Activated naive CD8-positive, alpha-beta T cell treated with anti-CD3 and anti-CD28 coated beads, Interleukin-2, amount 50 U/mL, for 16 hours (primary cell): ENCODE results near the gene IQCH.

Experiments
- DNase-seq: peaks from one replicate; pipeline ENCODE4 v3.0.0-alpha.2; 2020; ENCODE audit warnings: low read depth, low spot score

The IQCH gene

GRCh38 chr15:67501177-67501835 is 246.7 kb downstream of the IQCH start:
- DNase-seq, result no peak

DNA sequence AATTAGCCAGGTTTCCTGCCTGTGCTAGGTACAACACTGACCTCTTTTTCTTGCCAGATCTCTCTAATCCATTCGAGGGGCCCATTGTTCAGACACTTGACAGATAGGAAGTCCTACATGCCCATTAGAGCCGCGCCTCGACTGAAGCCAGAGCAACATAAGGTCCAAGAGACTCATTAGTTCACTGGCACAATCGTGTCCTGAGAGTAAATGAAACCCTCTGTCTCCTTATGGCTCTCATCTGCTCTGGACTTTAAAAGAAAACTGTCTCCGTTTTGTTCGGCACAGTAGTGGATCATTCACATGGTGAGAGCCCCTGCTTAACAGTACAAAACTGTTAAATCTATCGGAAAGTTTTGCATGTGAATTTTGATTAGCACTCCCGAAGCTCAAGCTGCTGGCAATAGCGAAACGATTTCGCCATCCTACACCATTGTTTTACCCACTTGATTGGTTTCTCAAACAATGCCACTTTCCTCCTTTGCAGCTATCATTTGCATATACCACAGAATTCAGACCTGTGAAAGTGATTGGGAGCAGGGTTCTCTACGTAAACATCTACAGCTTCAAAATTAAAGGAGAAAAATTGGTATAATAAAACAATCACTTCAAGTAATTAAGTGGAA is 247.4 kb downstream of the IQCH start:
- DNase-seq, result no peak

DNA sequence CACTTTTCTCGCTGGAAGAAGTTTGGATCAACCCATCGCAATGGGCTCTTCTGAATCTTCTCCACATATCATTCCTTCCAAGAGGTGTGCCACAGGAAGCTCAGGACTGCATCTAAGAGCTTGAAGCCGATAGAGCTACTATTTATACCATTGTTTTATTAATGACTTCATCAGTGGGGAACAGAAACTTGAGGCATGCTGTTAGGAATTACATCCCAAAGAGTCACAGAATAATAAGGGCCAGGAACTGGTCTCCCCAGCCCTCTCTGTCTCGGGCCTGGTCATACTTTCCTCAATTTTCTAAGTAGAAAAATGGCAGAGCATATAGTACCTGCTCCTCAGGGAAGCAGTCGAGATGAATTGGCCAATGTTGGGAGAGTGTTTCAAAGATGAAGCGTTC is 249.5 kb downstream of the IQCH start:
- DNase-seq, result no peak

DNA sequence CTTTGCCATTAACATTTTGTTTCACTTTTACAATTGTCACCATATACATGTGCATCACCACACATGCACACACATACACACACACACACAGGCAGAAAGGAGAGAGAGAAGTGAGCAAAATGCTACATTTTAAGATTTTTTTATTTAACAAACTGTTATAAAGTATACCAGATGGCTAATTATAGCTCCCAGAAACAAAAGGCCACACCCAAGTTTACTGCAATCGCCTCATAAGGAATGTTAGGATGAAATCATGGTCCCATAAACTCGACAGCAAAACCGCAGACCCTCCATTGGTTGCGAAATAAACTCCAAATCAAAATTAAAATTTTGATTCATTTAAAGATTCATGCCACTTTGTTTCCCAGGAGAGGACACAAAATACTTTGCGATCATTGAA is 250.2 kb downstream of the IQCH start:
- no peak for DNase-seq

- no peak for DNase-seq
These were observed 251.3 kb downstream of the IQCH start for GRCh38 chr15:67505675-67506572.

- no peak for DNase-seq
These were observed 252.5 kb downstream of the IQCH start for GRCh38 chr15:67506775-67507747.

- DNase-seq, result no peak
These were observed 253.8 kb downstream of the IQCH start for GRCh38 chr15:67508407-67508806.

DNA sequence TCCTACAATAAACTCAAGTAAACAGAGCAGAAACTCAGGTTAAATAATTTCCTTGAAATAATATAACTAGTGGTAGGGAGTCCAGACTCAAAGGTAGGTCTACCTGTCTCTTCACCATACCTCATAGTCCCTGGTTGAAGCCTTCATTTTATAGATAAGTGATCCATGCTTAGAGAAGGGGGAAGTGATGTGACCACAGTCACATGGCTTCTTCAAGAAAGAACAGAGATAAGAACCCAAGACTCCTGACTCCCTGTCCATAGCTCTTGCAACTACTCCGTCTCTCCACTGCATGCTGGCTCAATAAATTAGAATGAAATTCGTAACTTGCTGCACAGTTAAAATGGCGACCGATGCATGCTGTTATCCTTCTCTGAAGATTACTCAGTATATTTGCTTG is 255.3 kb downstream of the IQCH start:
- no peak for DNase-seq

- DNase-seq, result no peak
These were observed 256.1 kb downstream of the IQCH start for GRCh38 chr15:67510597-67511190.

DNA sequence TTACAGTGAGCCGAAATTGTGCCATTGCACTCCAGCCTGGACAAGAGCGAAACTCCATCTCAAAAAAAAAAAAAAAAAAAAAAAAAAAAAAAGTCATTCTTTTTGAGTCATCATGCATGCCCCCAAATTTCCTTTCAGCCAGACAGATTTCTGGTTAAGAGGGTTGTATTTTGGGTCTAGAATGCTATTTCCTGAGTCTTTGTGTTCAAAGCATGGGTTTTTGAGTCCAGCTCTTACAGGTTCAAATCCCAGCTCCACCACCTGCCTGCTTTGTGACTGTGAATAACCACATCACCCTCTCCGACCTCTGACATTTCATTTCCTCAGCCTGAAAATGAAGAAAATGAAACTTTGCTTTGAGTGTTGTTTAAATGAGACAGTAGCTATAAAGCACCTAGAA is 257.0 kb downstream of the IQCH start:
- no peak for DNase-seq

DNA sequence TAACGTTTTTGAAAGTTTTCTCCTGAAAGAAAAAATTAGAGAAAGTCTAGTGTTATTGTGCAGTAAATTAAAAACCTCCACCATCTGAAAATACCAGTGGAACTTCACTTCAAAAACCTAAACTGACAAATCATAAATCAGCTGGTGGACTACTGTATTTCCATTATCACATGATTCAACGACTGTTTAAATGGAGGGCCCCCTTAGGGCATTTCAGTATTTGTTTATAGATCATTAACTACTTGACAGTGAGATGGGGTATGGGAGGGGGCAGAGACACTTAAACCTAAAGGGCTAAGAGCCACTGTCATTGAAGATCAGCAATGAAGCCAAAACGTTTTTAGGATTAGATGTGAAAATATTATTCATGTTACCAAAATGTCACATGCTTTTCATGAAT is 257.6 kb downstream of the IQCH start:
- DNase-seq, result no peak

- no peak for DNase-seq
These were observed 258.5 kb downstream of the IQCH start for GRCh38 chr15:67512933-67513714.

DNA sequence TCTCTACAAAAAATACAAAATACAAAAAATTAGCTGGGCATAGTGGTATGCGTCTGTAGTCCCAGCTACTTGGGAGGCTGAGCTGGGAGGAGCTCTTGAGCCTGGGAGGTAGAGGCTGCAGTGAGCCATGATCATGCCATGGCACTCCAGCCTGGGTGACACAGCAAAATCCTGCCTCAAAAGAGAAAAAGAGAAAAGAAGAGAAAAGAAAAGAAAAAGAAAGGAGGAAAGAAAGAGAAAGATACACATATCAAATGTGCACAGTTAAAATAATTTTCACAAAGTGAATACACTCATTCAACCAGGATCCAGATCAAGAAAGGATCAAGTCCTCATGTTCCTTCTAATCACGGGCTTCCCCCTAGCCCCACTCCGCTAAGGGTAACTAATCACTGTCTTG is 260.5 kb downstream of the IQCH start:
- no peak for DNase-seq

DNA sequence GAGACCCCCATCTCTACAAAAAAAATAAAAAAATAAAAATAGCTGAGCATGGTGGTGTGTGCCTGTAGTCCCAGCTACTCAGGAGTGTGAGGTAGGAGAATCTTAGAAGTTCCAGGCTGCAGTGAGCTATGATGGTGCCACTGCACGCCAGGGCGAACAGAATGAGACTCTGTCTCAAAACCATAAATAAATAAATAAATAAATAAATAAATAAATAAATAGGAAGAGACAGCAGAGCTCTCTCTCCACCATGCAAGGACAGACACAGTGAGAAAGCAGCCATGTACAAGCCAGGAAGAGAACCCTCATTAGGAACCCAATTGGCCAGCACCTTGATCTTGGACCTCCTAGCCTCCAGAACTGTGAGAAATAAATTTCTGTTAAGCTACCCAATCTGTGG is 261.0 kb downstream of the IQCH start:
- no peak for DNase-seq

GRCh38 chr15:67520321-67521028 is 265.9 kb downstream of the IQCH start:
- DNase-seq, result no peak

DNA sequence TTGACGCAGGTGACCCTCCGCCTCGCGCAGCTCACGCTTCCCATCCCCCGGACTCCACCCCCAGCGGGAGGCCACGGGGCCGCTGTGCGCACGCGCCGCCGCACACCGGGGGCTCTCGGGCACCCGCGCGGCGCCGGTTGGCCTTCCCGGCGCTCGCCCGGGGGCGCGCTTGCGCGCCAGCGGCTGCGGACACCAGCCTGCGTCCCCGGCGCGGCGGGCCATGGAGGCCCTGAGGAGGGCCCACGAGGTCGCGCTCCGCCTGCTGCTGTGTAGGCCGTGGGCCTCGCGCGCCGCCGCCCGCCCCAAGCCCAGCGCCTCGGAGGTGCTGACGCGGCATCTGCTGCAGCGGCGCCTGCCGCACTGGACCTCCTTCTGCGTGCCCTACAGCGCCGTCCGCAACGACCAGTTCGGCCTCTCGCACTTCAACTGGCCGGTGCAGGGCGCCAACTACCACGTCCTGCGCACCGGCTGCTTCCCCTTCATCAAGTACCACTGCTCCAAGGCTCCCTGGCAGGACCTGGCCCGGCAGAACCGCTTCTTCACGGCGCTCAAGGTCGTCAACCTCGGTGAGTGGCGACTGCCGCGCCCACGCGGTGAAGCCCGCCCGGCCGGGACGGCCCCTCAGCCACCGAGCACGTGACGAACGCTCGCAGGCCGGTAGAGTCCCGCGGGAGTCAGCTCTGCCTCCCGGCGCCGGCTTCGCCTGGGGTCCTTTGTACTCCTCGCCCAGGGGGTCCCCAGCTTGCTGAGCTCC is 266.6 kb downstream of the IQCH start, which contains the start of gene C15orf61:
TSS of gene C15orf61 (plus strand) at position 103 of the 754 bp plus-strand sequence. CDS start at position 221, 118 bp downstream.
- peak; percentile 64 for DNase-seq

- no peak for DNase-seq
These were observed 267.4 kb downstream of the IQCH start for GRCh38 chr15:67521783-67522568.

GRCh38 chr15:67523330-67523729 is 268.7 kb downstream of the IQCH start:
- no peak for DNase-seq
